ENCODE data around the gene BAG5.

BAG5 gene

GRCh38 chr14:103563844-103564505, 1.5 kb upstream of the BAG5 start:
- no peak for DNase-seq

GRCh38 chr14:103563226-103563620, 766 bp upstream of the BAG5 start:
- no peak for DNase-seq

GRCh38 chr14:103562179-103562428, 353 bp downstream of the BAG5 start:
- no peak for DNase-seq

- peak; percentile 51 for DNase-seq
Measured at GRCh38 chr14:103561381-103562178, 877 bp downstream of the BAG5 start.

- no peak for DNase-seq
Measured at GRCh38 chr14:103560691-103561090, 1.8 kb downstream of the BAG5 start.

GRCh38 chr14:103559766-103560165, 2.7 kb downstream of the BAG5 start:
- no peak for DNase-seq

- no peak for DNase-seq
Measured at GRCh38 chr14:103558071-103558882, 4.2 kb downstream of the BAG5 start.

GRCh38 chr14:103556946-103557758, 5.3 kb downstream of the BAG5 start:
- DNase-seq = no peak

GRCh38 chr14:103555559-103556337, 6.7 kb downstream of the BAG5 start:
- DNase-seq = no peak

GRCh38 chr14:103552846-103553210, 9.6 kb downstream of the BAG5 start:
- DNase-seq = no peak

GRCh38 chr14:103552011-103552845, 10.2 kb downstream of the BAG5 start:
- DNase-seq = no peak

- no peak for DNase-seq
Measured at GRCh38 chr14:103551338-103551762, 11.1 kb downstream of the BAG5 start.

- DNase-seq = no peak
Measured at GRCh38 chr14:103550451-103551337, 11.8 kb downstream of the BAG5 start.

GRCh38 chr14:103549361-103550311, 12.8 kb downstream of the BAG5 start:
- no peak for DNase-seq

GRCh38 chr14:103548463-103549351, 13.8 kb downstream of the BAG5 start:
- no peak for DNase-seq

GRCh38 chr14:103547941-103548462, 14.5 kb downstream of the BAG5 start:
- no peak for DNase-seq

GRCh38 chr14:103547455-103547940, 15.0 kb downstream of the BAG5 start:
- DNase-seq = no peak
